T-helper 1 cell treated with Interleukin-12 subunit alpha and Interleukin-12 subunit beta and Interleukin-4 antibody, amounts not matched to agents 30 ng/mL and 1 ng/mL, for 36 hours (primary cell): ENCODE measurements around the gene CTBP1. TPM values are rescaled to one million over a fixed set of nuclear protein-coding genes. Genes with fewer than 3 reads are reported as not detected.

Experiments used
- intact Hi-C: fragments of 100-400 bp; cut with micrococcal nuclease; formaldehyde crosslinking; loops from one replicate; pipeline ENCODE4 v1.15.1; 2024
- total RNA-seq: library from RNA; stranded (reverse); gene quantifications from 2 replicates; pipeline ENCODE4 v1.2.3, GENCODE V29; 2022

CTBP1 gene
- total RNA-seq, 1 donor from 2014 or later: 216 TPM

DNA sequence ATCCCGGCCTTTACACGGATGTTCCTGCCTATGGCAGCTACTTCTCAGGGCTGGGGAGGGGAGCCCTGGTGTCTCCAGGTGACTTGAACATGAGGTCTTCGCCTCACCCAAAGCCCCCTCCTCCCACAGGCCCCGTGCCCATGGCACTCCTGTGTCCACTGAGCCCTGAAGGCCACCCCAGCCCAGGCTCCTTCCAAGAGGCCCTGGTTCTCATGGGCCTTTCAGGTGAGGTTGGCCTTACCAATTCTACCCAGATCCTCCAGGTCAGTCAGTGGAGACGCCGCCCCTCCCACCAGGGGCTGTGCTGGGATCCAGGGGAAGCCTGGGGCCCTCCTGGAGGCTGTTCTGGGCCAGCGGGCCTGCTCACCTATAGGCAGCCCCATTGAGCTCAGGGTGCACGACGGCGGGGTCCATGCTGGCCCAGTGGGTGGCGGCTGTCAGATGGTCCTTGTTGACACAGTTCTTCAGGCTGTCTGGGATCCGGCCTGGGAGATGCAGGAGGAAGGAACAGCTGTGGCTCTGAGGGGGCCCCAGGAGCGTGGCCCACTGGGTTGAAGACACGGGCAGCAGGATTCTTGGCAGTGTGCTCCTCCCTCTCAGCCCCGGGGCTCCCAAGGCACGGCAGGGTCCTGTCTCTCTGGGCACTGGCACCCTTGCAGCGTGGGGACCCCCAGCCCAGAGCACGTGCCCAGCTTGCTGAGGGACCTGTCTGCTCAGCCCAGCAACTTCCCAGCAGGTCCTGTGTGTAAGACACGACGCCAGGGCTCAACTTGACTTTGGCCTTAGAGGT is 36.2 kb downstream of the CTBP1 start:
- intact Hi-C loops: no loop called here

DNA sequence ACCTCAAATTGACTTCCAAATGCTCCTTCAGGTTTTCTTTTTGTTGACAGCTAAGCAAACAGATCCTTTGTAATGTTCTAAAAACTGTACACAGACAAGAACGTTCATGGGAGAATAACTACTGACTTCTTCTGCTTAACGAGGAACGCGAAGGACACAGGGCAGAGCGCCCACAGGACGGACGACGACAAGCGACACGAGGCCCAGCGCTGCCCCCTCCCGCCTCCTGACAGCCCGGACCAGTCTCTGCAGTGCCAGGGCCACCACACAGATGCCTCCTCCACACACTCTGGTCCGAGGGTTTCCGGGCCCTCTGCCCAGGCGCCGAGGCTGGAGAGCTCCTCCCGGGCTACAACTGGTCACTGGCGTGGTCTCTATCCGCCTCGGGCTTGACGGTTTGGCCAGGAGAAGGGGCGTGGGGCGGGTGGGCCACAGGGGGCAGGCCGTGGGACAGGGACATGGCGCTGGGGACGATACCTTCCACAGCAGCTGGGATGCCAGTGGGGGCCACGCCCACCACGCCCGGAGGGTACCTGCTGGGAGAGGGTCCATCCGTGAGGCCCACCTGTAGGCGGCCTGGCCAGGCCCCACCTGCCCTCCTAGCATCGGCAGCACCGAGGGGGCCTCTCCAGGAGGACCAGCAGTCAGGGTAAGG is 36.9 kb downstream of the CTBP1 start:
- intact Hi-C loops: no loop called here

DNA sequence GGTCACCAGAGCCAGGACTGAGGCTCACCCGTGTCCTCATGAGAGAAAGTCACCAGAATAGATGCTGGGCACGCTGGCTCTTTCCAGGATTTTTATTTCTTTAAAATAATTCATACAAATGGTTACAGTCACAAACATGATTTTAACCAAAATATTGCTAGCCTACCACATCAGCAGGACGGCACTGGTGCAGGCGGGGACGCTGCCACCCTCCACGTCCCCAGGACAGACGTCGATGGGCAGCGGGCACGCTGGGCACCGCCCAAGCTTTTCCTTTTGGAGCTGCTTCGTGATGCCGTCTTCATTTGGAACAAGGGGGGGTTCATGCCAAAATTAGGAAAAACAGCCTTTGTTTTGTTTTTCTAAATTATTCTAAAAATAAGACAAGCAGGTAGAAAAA is 37.6 kb downstream of the CTBP1 start:
- intact Hi-C loops: no loop called here

DNA sequence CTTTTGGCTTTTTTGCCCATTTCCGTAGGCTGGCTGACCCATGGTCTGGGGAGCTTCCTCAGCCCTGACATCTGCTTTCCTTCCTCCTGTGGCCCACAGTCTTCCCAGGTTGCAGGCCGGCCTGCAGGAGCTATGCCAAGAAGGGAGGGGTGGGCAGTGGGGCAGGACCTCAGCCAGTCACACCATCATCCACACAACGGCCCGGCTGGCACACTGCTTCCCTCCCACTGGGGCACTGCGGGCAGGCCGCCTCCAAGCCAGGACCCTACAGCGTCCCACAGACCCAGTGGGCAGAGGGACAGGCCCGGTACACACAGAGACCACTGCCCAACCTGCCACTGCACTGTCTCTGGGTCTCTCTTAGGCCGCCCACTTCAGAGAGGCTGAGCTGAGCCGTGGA is 38.0 kb downstream of the CTBP1 start:
- intact Hi-C loops: no loop called here

DNA sequence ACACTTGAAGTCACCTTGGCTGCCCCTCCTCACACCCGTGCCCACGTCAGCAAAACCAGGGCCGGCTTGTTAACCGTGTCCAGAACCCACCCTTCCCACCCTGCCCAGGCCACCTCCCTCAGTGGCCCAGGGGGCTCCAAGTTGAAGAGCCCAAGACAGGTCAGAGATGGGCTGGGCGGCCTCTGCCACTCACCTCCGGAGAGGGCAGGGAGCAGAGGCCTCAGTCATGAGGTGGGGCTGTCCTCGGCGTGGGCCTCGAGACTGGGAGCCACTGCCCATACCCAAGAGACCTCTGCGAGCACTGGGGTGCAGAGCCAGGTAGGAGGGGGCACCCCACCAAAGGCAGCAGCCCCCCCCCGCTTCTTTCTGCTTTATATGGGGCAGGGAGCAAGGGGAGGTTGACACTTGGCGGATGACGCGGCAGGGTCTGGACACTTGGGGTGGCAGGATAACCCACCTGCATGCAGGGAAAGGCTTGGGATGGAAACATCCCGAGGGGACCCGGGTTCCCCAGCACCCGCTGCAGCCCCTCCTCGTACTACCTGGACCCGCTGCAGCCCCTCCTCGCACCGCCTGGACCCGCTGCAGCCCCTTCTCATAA is 38.6 kb downstream of the CTBP1 start:
- intact Hi-C loops: no loop called here

DNA sequence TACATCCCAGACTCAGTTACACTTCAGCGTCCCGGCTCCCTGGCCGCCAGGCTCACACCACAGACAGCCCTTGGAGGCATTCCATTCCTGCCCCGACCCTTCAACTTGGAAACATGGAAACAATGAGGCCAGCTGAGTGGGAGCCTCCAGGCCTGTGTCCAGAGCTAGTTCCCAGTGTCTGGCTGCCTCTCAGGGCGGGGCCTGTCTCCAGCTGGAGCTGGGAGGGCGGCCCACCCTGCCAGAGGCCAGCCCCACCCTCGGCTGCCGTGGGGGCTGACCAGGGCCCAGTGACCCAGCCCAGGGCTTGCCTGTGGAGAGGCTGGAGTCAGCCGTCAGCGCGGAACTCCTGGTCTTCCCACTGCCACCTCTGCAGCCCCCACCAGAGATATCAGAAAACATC is 39.1 kb downstream of the CTBP1 start:
- intact Hi-C loops: no loop called here

DNA sequence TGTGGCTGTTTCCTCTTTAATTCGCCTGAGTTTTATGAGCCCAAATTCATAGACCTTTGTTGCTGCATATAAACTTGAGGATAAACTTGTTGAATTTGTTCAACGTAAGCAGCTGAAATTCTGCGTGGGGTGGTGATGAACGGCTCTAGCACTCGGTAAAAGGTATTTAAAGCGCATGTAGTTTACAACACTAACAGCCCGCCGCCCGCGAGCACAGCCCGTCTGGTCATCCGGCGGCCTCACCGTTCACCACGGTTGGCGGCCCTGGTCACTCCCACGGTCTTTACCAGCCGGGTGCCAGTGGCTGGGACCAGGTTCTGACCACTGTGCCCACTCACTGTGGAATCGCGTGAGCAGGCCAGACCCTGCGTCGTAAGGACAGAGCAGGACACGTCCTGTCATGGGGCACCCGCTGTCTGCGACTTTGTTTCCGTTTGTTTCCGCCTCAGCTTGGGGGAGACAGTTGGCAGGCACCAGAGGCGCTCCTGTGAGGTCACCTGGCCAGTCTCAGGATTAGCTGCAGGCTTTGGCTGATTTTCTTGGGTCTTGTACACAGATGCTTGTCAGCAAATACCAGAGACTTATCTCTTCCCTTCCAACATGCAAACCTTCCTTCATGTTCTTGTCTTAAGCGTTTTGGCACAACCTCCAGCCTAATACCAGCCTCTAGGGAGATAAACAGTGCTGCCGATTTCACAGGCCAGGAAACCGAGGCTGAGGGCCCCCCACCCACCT is 39.8 kb downstream of the CTBP1 start:
- intact Hi-C loops: no loop called here

DNA sequence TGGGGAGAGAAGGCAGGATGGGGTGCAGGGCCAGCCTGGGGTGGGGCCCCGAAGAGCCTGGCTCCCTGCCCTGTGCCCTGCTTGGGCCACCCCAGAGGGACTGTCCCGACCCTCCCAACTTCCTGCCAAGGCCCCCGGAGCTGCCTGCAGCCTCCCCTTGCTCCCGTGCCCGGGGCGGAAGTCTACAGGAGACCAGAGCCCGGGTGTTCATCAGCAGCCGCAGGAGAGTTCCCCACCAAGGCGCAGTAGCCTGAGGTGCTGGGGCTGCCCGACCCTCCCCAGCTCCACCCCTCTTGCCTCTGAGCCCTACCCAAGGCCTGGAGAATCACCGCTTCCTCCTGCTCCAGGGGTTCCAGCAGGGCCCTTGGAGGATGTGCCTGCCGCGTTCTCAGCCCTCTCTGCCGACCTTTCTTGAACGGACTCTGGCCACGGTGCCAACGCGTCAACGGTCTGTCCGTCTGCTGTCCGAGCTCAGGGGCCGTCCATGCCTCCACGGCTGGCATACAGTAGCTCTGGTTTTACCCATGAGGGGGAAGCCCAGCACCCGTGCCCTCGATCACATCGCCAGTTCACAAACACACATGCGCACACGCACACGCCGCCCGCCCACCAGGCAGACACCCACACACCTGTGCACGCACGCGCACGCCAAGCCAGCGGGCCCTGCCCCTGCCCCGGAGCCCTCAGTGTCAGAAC is 40.5 kb downstream of the CTBP1 start:
- intact Hi-C loops: no loop called here

DNA sequence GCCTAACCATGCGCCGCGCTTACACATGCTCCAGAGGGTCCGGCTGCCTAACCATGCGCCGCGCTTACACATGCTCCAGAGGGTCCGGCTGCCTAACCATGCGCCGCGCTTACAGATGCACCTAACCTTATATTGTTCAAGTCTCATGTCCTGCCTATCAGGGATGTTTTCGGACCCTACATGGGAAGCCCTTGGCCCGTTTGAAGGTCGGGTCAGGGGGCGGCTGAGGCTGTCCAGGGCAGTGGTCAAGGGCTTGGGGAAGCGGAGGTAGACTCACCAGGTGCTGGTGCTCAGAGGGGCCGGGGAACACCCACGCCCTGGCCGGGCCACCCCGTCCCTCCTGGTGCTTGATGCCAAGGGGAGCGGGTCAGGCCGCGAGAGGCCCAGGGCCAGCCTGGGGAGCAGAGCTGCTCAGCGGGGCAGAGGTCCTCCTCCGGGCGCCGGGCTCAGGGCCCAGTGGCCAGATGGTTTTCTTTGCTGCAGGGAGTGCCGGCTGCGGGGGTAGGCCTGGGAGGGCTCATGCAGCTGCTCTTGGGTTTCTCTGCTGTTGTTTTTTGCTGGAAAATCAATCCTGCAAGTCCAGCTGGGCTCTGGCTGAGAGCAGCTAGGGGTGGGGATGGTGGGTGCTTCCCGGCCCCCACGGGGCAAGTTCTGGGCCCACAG is 41.2 kb downstream of the CTBP1 start:
- intact Hi-C loops: no loop called here

DNA sequence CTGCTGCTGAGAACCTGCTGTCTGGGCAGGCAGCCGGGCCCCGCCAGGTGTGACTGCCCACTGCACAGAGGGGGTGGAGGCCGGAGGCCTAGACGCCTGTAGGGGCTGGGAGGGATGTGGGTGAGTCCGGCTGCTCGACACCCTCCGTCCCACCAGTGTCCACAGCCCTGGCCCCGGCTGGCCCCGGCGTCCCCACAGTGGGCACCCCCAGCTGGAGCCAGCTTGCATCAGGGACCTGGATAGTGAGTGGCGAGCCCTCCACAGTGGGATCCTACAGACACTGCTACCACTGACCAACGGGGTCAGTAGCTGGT is 41.8 kb downstream of the CTBP1 start:
- intact Hi-C loops: no loop called here

DNA sequence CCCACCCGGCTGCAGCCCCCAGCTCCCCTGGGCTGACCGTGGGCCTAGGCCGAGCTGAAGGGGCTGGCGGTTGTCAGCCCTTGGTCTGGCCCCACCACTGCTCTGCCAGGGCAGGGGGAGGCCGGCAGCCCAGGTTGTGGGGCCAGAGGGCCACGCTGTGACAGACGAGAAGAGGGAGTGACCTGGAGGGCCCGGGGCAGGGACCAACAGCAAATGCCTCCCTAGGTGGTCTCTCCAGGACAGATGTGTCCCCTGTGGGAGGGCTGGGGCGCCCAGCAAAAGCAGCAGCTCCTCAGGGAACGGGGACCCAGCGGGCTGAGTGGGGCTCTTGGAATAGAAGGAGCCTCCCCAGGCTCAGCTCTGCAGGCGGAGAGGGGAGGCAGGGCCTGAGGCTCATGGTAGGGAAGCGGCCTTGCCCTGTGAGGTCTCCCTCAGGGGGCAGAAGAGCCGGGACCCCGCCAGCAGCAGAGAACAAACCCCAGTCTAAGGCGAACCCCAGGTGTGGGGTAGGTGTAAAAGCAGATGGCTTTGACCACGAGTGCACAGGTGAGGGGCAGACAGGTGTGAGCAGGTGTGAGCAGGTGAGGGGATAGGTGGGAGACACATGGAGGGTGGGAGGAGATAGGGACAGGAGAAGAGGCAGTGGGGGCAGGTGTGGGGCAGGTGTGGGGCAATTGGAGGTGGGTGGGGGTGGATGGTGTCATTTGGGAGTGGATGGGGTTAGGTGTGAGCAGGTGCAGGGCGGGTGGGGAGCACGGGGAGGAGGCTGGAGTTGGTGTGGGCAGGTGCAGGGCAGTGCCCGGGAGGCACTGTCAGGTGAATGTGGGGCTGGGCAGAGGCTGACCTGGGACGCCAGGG is 42.4 kb downstream of the CTBP1 start:
- intact Hi-C loops: no loop called here

DNA sequence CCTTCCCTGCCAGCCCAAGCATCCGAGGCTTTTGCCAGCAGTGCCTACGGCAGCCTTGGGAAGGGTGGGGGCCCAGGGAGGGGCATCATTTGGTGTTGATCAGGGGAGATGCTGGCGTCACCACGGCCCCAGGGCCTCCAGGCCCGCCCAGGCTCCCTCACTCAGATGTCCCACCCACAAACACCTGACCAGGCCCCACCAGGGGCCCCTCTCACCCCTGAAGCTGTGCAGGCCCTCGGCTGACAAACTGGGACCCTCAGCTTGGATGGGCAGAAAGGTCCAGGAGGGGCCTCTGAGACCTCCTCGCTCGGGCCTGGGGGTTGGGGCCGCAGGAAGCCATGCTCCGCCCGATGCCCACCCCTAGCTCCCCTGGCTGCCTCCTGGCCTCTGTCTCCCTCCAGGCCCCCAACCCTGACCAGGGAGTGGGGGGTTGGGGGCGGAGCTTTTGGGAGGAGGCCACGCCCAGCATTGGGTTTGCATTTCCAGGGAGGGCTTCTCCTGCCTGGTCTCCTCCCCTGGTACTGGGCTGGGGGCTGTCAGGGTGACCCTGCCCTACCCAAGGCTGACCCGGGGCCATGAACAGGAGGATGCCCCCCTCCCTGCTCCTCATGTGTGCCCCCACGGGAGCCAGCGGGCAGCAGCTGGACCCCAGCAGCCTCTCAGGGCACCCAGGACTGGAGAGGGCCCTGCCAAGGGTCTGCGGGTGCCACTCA is 43.2 kb downstream of the CTBP1 start:
- intact Hi-C loops: no loop called here

DNA sequence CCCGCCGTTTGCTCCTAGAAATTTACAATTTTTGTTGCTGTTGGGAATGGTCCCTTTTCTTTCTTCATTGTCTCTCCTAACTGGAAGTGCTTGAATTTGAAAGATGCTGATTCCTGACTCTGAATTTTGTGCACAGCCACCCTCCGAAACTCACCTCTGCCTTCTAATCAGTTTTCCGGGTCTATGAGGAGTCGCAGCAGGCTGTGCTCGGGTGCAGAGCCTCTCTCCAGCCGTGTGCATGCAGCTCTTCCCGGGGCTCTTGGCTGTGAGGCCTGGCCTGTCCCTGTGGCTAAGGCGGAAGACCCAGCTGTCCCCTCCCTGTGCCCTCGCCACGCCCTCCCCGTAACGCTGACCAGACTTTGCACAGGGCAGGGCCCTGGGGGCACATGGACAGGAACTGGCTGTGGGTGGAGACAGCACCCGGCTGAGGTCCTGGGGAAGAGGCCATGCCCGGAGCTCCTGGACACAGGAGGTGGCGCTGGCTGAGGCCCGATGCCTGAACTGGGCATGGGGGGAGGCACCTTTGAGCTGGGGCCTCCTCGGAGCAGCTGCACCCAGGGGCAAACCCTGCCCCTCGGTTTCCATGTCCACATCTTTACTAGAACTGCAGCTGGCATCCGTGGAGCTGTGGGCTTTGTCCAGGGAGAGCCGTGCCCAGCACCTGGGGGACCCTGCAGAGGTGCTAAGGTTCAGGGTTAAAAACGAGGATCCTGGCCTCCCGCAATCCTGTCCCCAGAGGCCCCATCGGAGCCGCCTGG is 43.9 kb downstream of the CTBP1 start:
- intact Hi-C loops: loop anchor here (5.0 kb wide), 1 partner anchor 273 kb away; the partner anchor contains the start of genes GAK and TMEM175

DNA sequence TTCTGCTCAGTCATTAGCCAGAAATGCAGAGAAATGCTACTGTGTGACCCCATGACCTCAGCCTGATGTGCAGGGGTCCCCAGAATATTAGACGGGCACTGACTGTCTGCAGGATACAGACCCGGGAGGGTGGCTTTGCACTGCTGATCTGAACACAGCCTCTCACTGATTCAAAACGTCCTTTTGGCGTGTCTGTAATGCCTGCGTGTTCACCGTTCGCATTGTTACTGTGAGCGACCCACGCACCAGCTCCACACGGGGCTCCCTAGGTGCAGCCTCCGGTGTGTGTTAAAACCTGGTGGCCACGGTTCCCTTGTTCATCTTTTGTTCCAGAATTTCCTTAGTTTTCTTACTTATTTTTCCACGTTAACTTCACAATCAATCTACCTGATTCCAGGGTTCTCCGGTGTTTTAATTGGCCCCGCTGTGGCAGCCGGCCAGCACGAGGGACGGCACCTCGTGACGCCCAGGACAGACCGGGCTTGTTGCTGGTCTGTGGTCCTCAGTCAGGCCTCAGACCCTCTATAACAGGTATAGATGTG is 44.6 kb downstream of the CTBP1 start:
- intact Hi-C loops: loop anchor here (5.0 kb wide), 1 partner anchor 272 kb away; the partner anchor contains the start of genes GAK and TMEM175

DNA sequence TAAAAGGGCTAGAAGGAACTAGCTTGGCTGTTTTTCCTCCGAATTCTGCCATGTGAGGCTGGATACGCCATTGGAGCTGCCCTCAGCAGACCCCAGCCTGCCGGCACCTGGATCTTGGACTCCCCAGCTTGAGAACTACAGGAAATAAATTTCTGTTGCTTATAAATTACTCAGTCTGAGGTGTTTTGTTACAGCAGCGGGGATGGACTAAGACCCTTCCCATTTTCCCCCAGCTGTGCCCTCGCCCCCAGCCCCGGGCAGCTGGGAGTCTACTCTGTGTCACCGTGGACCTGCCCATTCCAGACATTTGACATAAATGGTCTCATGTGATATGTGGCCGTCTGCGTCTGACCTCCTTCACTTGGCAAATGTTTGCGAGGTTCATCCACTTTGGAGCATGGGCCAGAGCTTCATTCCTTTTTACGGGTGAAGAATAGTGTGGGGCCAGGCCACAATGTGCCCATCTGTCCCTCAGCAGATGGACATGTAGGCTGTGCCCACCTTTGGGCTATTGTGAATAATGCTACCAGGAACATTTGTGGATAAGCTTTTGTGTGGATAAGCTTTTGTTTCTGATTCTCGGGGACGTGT is 45.8 kb downstream of the CTBP1 start:
- intact Hi-C loops: loop anchor here (5.0 kb wide), 1 partner anchor 271 kb away; the partner anchor contains the start of genes GAK and TMEM175

DNA sequence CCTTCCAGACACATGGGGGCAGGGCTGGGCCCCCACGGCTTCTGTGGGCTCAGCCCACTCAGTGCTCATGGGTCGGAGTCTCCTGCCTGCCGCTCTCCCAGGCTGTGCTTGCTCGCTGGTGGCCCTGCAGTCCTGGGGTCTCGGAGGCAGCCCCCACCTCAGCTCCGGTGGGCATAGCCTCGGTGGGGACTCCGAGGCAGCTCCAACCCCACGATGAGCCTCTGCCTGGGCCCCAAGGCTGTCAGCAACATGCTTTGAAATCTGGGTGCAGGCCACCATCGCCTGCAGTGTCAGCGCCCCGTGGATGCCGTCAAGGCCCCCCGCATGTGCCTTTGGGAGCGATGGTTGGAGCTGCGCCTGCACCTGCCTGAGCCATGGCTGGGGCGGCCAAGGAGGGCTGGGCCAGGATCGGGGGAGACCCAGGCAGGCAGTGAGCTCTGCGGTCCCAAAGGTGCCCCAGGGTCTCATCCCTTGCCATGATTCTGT is 46.4 kb downstream of the CTBP1 start:
- intact Hi-C loops: loop anchor here (1.0 to 5.0 kb wide), 10 partner anchors 15 to 420 kb away; partner anchors contain the start of genes FGFRL1, GAK, TMEM175 and UVSSA

DNA sequence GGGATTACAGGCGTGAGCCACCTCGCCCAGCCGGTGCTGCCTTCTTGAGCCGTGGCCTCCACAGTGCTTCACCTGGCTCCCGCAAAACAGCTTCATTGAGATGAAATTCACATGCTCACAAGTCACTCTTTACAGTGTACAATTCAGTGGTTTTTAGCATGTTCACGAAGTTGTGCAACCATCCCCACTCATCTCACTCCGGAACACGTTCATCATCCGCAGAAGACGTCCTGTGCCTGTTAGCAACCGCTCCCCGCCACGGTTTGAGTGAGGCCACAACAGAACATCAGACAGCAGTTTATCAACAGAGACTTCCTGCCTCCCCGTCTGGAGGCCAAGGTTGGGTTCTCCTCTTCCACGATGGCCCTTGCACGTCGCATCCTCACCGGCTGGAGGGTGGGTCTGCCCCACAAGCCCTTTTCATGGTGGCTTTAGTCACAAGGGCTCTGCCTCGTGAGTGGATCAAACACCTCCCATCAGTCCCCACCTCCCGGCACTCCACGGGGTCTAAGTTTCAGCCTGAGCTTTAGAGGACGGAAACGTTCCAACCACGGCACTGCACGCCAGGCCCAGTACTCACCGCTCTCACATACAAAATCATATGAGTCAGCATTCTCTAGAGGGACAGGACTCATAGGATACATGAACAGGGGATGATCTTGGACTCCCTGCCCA is 46.9 kb downstream of the CTBP1 start:
- intact Hi-C loops: loop anchor here (1.0 to 5.0 kb wide), 12 partner anchors 15 to 420 kb away; partner anchors contain the start of genes FGFRL1, GAK, MAEA and TMEM175
